ENCODE data around the gene TMCC3. TPM values are rescaled to one million over a fixed set of nuclear protein-coding genes. Genes with fewer than 3 reads are reported as not detected.

TMCC3 gene
- polyA plus RNA-seq, 3 donors: 39.4 to 41.5 (median 39.5) TPM

- DNase-seq: no peak
Measured at GRCh38 chr12:94536040-94536965, 114.1 kb downstream of the TMCC3 start.

- DNase-seq: no peak
Measured at GRCh38 chr12:94535510-94535921, 114.8 kb downstream of the TMCC3 start.

- DNase-seq: no peak
Measured at GRCh38 chr12:94534774-94535509, 115.4 kb downstream of the TMCC3 start.

- no peak for DNase-seq
Measured at GRCh38 chr12:94534278-94534677, 116.1 kb downstream of the TMCC3 start.

- peak; percentile 74 for DNase-seq
Measured at GRCh38 chr12:94532490-94533422, 117.6 kb downstream of the TMCC3 start.

GRCh38 chr12:94531196-94531720, 119.1 kb downstream of the TMCC3 start:
- no peak for DNase-seq

- DNase-seq: no peak
Measured at GRCh38 chr12:94525951-94526350, 124.4 kb downstream of the TMCC3 start.

Other genes starting within 250 kb of the TMCC3 start
- 10 to 100 TPM; 25.7 to 40.3 (median 34.9) TPM for gene CEP83, start 190.7 kb downstream of the TMCC3 start, polyA plus RNA-seq (ENCODE audit: insufficient read length in 3 of 3)

Data from renal pelvis (tissue), 4 donors.